IMR-90 (cell line): ENCODE results near the gene IL1RL1. TPM values are rescaled to one million over a fixed set of nuclear protein-coding genes. Genes with fewer than 3 reads are reported as not detected.

Experiments used
- ATAC-seq: fragments of 200-7000 bp; cut with Tn5 transposase; 2 replicates; pipeline ENCODE4 v1.9.1; 2020; ENCODE audit warnings: low read depth, mild to moderate bottlenecking, moderate library complexity
- BruUV-seq: library from RNA; stranded (reverse); fragments of 400-500 nt; replicated peaks from 2 replicates; lab custom pipeline; 2021; lab: Mats Ljungman, UMichigan
- CTCF ChIA-PET: fragments of 300-600 bp; formaldehyde crosslinking; extraction: SDS; loops from one replicate; lab custom pipeline; 2021; ENCODE audit warnings: antibody characterized with exemption; lab: Yijun Ruan, JAX
- POLR2A ChIA-PET: fragments of 300-600 bp; sonication (Branson Sonifier 250); formaldehyde crosslinking; loops from one replicate; lab custom pipeline; 2022; ENCODE audit warnings: antibody characterized with exemption; ENCODE audit not compliant: unreplicated experiment; lab: Charles Lee
- DNase-seq: peaks from one replicate; pipeline ENCODE4 v3.0.0; 2013
- H2AFZ ChIP-seq: replicated peaks from 2 replicates; pipeline ENCODE3; 2013; ENCODE audit warnings: low read length, mild to moderate bottlenecking; ENCODE audit not compliant: poor library complexity
- H2AK5ac ChIP-seq: 2 replicates; pipeline ENCODE4 v1.6.1; 2013; ENCODE audit warnings: low read depth, low read length, inconsistent platforms
- H2AK9ac ChIP-seq: replicated peaks from 2 replicates; pipeline ENCODE3; 2013; ENCODE audit warnings: mild to moderate bottlenecking, low read depth, low read length, moderate library complexity; ENCODE audit not compliant: poor library complexity
- H2BK120ac ChIP-seq: 2 replicates; pipeline ENCODE4 v1.6.1; 2013; ENCODE audit warnings: low read depth, low read length, inconsistent platforms
- H2BK15ac ChIP-seq: 3 replicates; pipeline ENCODE4 v1.6.1; 2013; ENCODE audit warnings: low read depth, low read length, inconsistent platforms
- H2BK20ac ChIP-seq: 2 replicates; pipeline ENCODE4 v1.6.1; 2013; ENCODE audit warnings: low read depth, mild to moderate bottlenecking, inconsistent platforms, low read length, moderate library complexity
- H2BK5ac ChIP-seq: 2 replicates; pipeline ENCODE4 v1.6.1; 2013; ENCODE audit warnings: mild to moderate bottlenecking, low read depth, low read length, inconsistent platforms; ENCODE audit not compliant: poor library complexity, severe bottlenecking
- H3K14ac ChIP-seq: replicated peaks from 2 replicates; pipeline ENCODE4 v1.6.1; 2013; ENCODE audit warnings: low read depth, low read length, inconsistent platforms
- H3K18ac ChIP-seq: 2 replicates; pipeline ENCODE4 v1.6.1; 2013; ENCODE audit warnings: low read depth, low read length, control low read depth
- H3K23ac ChIP-seq: 2 replicates; pipeline ENCODE4 v1.6.1; 2013; ENCODE audit warnings: low read depth, low read length, inconsistent platforms
- H3K27ac ChIP-seq: 2 replicates; pipeline ENCODE4 v1.5.1; 2013; ENCODE audit warnings: mild to moderate bottlenecking, control low read depth, low read length; ENCODE audit not compliant: insufficient read depth
- H3K27me3 ChIP-seq: 2 replicates; pipeline ENCODE4 v1.6.1; 2013; ENCODE audit warnings: low read length; ENCODE audit not compliant: control insufficient read depth, insufficient read depth
- H3K36me3 ChIP-seq: 2 replicates; pipeline ENCODE4 v1.6.1; 2013; ENCODE audit warnings: low read length, mixed read lengths; ENCODE audit not compliant: control insufficient read depth, insufficient read depth
- H3K4ac ChIP-seq: 2 replicates; pipeline ENCODE4 v1.6.1; 2013; ENCODE audit warnings: low read depth, low read length, inconsistent platforms
- H3K4me1 ChIP-seq: 2 replicates; pipeline ENCODE4 v1.6.1; 2013; ENCODE audit warnings: low read length, mixed read lengths; ENCODE audit not compliant: control insufficient read depth, insufficient read depth
- H3K4me2 ChIP-seq: 2 replicates; pipeline ENCODE4 v1.6.1; 2013; ENCODE audit warnings: low read depth, mild to moderate bottlenecking, control low read depth, low read length, moderate library complexity
- H3K4me3 ChIP-seq: 2 replicates; pipeline ENCODE4 v1.5.1; 2013; ENCODE audit warnings: low read depth, mild to moderate bottlenecking, control low read depth, low read length, moderate library complexity; ENCODE audit not compliant: insufficient read depth
- H3K56ac ChIP-seq: 2 replicates; pipeline ENCODE4 v1.6.1; 2013; ENCODE audit warnings: low read length, inconsistent platforms; ENCODE audit not compliant: insufficient read depth; ENCODE audit errors: extremely low read depth
- H3K79me1 ChIP-seq, 2 experiments: 2 replicates each; pipeline ENCODE4 v1.6.1; 2013; ENCODE audit warnings: low read length in 2 of 2, inconsistent platforms in 1 of 2, low read depth in 1 of 2
- H3K9ac ChIP-seq: 2 replicates; pipeline ENCODE4 v1.6.1; 2013; ENCODE audit warnings: low read depth, low read length, control low read depth
- H3K9me1 ChIP-seq: 2 replicates; pipeline ENCODE4 v1.6.1; 2013; ENCODE audit warnings: low read length, inconsistent platforms; ENCODE audit not compliant: insufficient read depth
- H3K9me3 ChIP-seq: 2 replicates; pipeline ENCODE4 v1.6.1; 2013; ENCODE audit warnings: low read length; ENCODE audit not compliant: control insufficient read depth, insufficient read depth
- H4K20me1 ChIP-seq: 2 replicates; pipeline ENCODE4 v1.6.1; 2013; ENCODE audit warnings: low read length, inconsistent platforms; ENCODE audit not compliant: insufficient read depth
- H4K5ac ChIP-seq: 2 replicates; pipeline ENCODE4 v1.6.1; 2013; ENCODE audit warnings: mild to moderate bottlenecking, low read depth, low read length, control low read depth
- H4K8ac ChIP-seq, 2 experiments: 2 replicates each; pipeline ENCODE4 v1.6.1; 2013; ENCODE audit warnings: low read depth in 2 of 2, low read length in 2 of 2, control low read depth in 1 of 2, inconsistent platforms in 1 of 2
- H4K91ac ChIP-seq: 2 replicates; pipeline ENCODE4 v1.6.1; 2013; ENCODE audit warnings: low read depth, low read length, inconsistent platforms; ENCODE audit not compliant: insufficient read depth
- CTCF ChIP-seq: conservative IDR thresholded peaks from 2 replicates; pipeline ENCODE4 v1.5.1; 2012; ENCODE audit warnings: mild to moderate bottlenecking, low read depth, low read length, improper control_type of control experiment
- FOS ChIP-seq: fragments of 150-350 bp; IDR thresholded peaks from 2 replicates; pipeline ENCODE4 v1.6.1; 2016; ENCODE audit warnings: low read depth, low read length
- MAFK ChIP-seq: IDR thresholded peaks from 2 replicates; pipeline ENCODE4 v1.6.1; 2012; ENCODE audit warnings: low read depth, low read length, improper control_type of control experiment
- POLR2A ChIP-seq: IDR thresholded peaks from 2 replicates; pipeline ENCODE4 v1.6.1; 2012; ENCODE audit warnings: mild to moderate bottlenecking, low read depth, low read length
- RCOR1 ChIP-seq: IDR thresholded peaks from 2 replicates; pipeline ENCODE4 v1.6.1; 2012; ENCODE audit warnings: mild to moderate bottlenecking, low read length, improper control_type of control experiment; ENCODE audit not compliant: insufficient replicate concordance
- RFX5 ChIP-seq: IDR thresholded peaks from 2 replicates; pipeline ENCODE4 v1.8.0; 2012; ENCODE audit warnings: low read depth, mild to moderate bottlenecking, low read length, moderate library complexity
- USF2 ChIP-seq: fragments of 150-350 bp; IDR thresholded peaks from 2 replicates; pipeline ENCODE4 v1.6.1; 2017; ENCODE audit warnings: mild to moderate bottlenecking, antibody characterized with exemption, low read length, low read depth
- WGBS, 2 experiments: methylation state at CpG; one replicate each; pipeline versions ENCODE4 v1.1.5 to v1.1.7; 2013; ENCODE audit warnings: missing lambda C conversion rate in 2 of 2; ENCODE audit not compliant: insufficient read length in 1 of 2; ENCODE audit errors: extremely low coverage in 2 of 2; 5-methylcytosine and 5-hydroxymethylcytosine counted together
- dilution Hi-C: fragments of 300-500 bp; cut with HindIII; formaldehyde crosslinking; loops from one replicate; pipeline ENCODE4 v1.14.3; 2018; ENCODE audit warnings: low sequenced_read_pairs; ENCODE audit not compliant: unreplicated experiment
- in situ Hi-C: fragments of 300-500 bp; cut with MboI; formaldehyde crosslinking; loops from 3 replicates; pipeline ENCODE4 v1.14.3; 2019; ENCODE audit warnings: low sequenced_read_pairs, inconsistent platforms, mixed read lengths
- intact Hi-C: fragments of 100-400 bp; cut with micrococcal nuclease; formaldehyde crosslinking; loops from 2 replicates; pipeline ENCODE4 v1.10.0; 2022
- polyA plus RNA-seq, 3 experiments: library from polyadenylated mRNA; depleted of rRNA; stranded (reverse); fragments of >200 nt; gene quantifications; 2 replicates each; pipeline ENCODE4 v1.2.3, GENCODE V29; 2012; ENCODE audit warnings: low replicate concordance in 1 of 3
- total RNA-seq: library from RNA; depleted of rRNA; stranded (reverse); fragments of >200 nt; gene quantifications from 2 replicates; pipeline ENCODE4 v1.2.3, GENCODE V29; 2012

IL1RL1 gene
- total and polyA plus RNA-seq, 2 of the 4 experiments (the other 2 are of a cell fraction) = under 0.01 to 0.14 TPM

GRCh38 chr2:102334486-102334885 is 23.1 kb downstream of the IL1RL1 start:
- intact Hi-C loops (no loop called here), in situ Hi-C loops (no loop called here), dilution Hi-C loops (no loop called here)
- Histone ChIP-seq H2AK5ac (no peak overlapping the region), H2BK20ac (no peak overlapping the region), H3K27me3 (no peaks in the 10 kb centered on the region), H3K9ac (no peak overlapping the region), H3K79me1 (no peaks in the 10 kb centered on the region), H4K5ac (no peak overlapping the region), H3K9me3 (no peaks in the 10 kb centered on the region), H3K36me3 (no peaks in the 10 kb centered on the region), H3K18ac (no peak overlapping the region), H2AFZ (no peak overlapping the region), H3K4ac (no peak overlapping the region), H3K4me1 (peaks cover 2% of the 10 kb centered on the region; the same call in 1 of the 2 replicates), H2BK5ac (no peak overlapping the region), H3K56ac (no peak overlapping the region), H3K27ac (no peak overlapping the region), H3K4me2 (no peak overlapping the region), H2AK9ac (no peak overlapping the region), H4K20me1 (no peaks in the 10 kb centered on the region), H3K23ac (no peak overlapping the region), H4K8ac (no peak overlapping the region), H3K9me1 (no peaks in the 10 kb centered on the region; the same call in 1 of the 2 replicates), H2BK120ac (no peak overlapping the region), H4K91ac (no peak overlapping the region), H3K4me3 (no peak overlapping the region), H3K14ac (no peak overlapping the region), H2BK15ac (no peak overlapping the region)
- BruUV-seq = no TSS peak
- ChIA-PET POLR2A (no interaction called here), CTCF (no interaction called here)
- ATAC-seq (0 out of 2 replicates have a peak, but pooled peaks have one; percentile 37), DNase-seq (peak; percentile 51)
- WGBS, 2 experiments = no CpG with 5 or more reads among the region's 1 CpG
- TF ChIP-seq FOS = no peak
- TF ChIP-seq RCOR1 = no peak
- TF ChIP-seq RFX5 = no peak
- no peak for TF ChIP-seq USF2
- TF ChIP-seq CTCF = no peak
- no peak for TF ChIP-seq MAFK
- no peak for TF ChIP-seq POLR2A
